GM19099 (cell line): ENCODE data around the gene AHDC1.

Experiments used
- POLR2A ChIP-seq: IDR thresholded peaks from 3 replicates; pipeline ENCODE4 v1.6.1; 2011; ENCODE audit warnings: low read depth; ENCODE audit not compliant: insufficient read length; ENCODE audit errors: extremely low read depth

Gene AHDC1

GRCh38 chr1:27548858-27549719, 54.9 kb downstream of the AHDC1 start:
- no peak for TF ChIP-seq POLR2A

- no peak for TF ChIP-seq POLR2A
Measured at GRCh38 chr1:27548136-27548853, 55.6 kb downstream of the AHDC1 start.

GRCh38 chr1:27547220-27548116, 56.5 kb downstream of the AHDC1 start:
- no peak for TF ChIP-seq POLR2A

GRCh38 chr1:27545876-27546275, 58.1 kb downstream of the AHDC1 start:
- TF ChIP-seq POLR2A, result no peak

GRCh38 chr1:27545271-27545670, 58.7 kb downstream of the AHDC1 start:
- no peak for TF ChIP-seq POLR2A

GRCh38 chr1:27544834-27545233, 59.1 kb downstream of the AHDC1 start:
- no peak for TF ChIP-seq POLR2A

- TF ChIP-seq POLR2A, result no peak
Measured at GRCh38 chr1:27543284-27543683, 60.7 kb downstream of the AHDC1 start.

GRCh38 chr1:27542463-27543273, 61.3 kb downstream of the AHDC1 start:
- TF ChIP-seq POLR2A, result no peak

- TF ChIP-seq POLR2A, result no peak
Measured at GRCh38 chr1:27539901-27540861, 63.8 kb downstream of the AHDC1 start.

GRCh38 chr1:27538793-27539192, 65.2 kb downstream of the AHDC1 start:
- no peak for TF ChIP-seq POLR2A

GRCh38 chr1:27536767-27537166, 67.2 kb downstream of the AHDC1 start:
- TF ChIP-seq POLR2A, result no peak

- TF ChIP-seq POLR2A, result no peak
Measured at GRCh38 chr1:27536010-27536757, 67.8 kb downstream of the AHDC1 start.
